Activated T-helper 1 cell treated with Interleukin-2 at 50 U/mL for 16 hours (primary cell): ENCODE data around the gene RSPH1.

Experiments used
- DNase-seq: peaks from one replicate; pipeline ENCODE4 v3.0.0-alpha.2; 2020; ENCODE audit warnings: low read depth

Gene RSPH1

DNA sequence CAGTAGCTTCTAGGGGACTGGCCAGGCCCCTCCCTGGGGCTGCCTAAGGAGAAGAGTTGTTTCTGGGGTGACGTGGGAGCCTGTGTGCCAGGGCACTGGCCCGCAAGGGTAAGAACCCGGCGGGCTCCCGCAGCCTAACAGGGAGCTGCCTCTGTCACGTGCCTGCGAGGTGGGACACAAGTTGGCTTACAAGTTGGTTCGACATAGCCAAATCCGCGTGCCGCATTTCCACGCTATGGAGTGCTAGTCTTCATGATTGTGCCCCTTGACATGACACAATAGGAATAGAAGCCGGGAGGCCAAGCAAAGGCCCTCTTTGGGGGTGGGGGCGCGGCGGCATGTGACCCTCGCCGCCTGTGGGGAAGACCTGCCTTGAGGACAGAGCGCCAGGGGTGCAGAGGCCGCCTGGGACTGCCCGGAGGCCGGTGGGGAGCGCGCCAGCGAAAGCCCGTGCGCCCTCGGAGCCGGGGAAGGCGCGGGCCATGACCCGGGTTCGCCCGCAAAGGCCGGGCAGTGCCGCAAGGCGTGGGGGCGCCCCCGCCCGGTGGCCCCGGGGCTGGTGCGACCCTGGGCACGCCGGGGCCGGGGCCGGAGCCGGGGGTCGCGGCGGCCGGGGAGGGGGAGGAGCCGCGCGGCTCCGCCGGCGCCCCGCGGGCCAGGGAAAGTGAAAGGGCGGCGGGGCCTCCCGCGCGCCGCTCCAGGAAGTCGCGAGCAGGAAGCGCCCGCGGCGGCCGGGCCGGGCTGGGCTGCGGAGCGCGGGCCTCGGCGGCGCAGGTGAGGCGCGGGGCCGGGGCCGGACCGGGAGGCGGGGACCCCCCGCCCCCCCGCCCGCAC, 17.3 kb upstream of the RSPH1 start, which contains the start of gene SLC37A1:
Gene SLC37A1, plus strand, starts transcription at position 702 of the 834 bp plus-strand sequence. CDS start 4,603 bp downstream, outside the sequence.
- DNase-seq, result peak; percentile 16

DNA sequence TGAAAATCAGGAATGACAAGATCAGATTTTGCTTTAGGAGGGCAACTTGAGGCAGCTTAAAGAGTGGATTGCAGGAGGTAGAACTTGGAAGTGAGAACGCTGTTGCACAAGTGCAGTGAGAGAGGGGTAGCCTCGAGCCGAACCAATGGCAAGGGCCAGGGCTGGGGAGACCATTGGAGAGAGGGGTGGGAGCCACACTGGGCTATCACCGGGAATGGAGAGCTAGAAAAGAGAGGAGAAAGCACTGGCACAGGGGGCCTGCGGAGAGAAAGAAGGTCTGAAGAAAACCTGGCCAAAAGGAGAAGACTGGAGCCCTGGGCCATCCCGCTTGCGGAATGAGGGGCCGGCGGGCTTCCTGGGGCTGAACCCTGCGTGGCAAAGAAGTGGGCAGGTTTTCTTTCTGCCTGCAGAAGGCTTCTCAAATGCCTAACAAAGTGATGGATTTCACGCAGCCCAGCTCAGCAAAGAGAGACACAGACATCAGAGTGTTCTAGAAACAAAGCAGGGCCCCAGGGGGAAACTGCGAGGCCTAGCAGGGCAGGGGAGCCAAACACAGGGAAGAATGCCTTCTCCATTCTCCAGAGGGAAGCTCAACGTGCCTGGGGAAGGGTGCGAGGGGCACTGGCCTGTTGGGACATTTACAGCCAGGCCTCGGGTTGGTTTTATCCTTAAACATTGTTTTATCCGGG, 16.5 kb upstream of the RSPH1 start:
- DNase-seq, result no peak

DNA sequence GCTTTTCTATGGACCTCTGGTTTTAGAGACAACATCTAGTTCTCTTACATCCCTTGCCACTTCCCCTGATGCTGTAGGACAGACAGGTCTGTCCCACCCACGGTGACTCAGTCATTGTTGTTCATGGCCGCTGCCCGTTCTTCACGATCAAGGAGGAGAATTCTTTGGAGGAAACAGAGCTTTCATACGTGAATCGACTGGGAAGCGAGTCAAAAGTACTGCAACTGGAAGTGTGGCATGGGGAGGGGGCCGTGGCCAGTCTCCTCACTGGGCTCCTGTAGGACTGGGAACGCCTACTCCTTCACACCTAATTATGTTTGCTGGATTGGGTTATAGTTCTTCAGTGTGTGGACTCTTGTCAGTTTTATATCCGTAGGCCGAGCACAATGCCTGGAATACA, 13.2 kb upstream of the RSPH1 start:
- no peak for DNase-seq

DNA sequence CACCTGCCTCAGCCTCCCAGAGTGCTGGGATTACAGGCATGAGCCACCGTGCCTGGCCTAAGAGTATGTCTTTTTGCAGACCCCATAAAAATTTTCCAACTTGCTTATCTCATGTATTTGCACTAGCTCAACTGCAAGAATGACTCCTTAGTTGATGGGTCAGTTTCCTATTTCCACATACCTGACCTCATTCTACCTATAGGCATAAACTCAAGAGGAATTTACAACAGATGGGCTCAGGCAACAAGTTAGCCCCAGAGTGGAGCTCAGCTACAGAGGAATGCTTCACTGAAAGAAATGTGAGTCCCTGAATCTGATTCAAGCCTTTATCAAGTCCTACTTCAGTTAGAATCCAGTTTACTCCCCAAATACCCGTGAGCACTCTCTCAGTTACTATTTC, 12.3 kb upstream of the RSPH1 start:
- DNase-seq, result no peak

DNA sequence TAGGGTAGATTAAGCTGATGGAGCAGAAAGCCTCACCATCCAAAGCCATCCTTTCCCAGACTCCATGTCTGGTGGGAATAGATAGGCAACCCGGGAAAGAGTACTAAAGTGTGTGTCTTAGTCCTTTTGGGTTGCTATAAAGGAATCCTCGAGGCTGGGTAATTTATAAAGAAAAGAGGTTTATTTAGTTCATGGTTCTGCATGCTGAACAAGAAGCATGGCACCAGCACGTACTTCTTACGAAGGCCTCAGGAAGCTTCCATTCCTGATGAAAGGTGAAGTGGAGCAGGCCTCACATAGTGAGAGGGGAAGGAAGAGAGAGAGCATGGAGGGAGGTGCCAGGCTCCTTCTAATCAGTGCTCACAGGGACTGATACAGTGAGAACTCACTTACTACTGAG, 11.4 kb upstream of the RSPH1 start:
- DNase-seq, result no peak

DNA sequence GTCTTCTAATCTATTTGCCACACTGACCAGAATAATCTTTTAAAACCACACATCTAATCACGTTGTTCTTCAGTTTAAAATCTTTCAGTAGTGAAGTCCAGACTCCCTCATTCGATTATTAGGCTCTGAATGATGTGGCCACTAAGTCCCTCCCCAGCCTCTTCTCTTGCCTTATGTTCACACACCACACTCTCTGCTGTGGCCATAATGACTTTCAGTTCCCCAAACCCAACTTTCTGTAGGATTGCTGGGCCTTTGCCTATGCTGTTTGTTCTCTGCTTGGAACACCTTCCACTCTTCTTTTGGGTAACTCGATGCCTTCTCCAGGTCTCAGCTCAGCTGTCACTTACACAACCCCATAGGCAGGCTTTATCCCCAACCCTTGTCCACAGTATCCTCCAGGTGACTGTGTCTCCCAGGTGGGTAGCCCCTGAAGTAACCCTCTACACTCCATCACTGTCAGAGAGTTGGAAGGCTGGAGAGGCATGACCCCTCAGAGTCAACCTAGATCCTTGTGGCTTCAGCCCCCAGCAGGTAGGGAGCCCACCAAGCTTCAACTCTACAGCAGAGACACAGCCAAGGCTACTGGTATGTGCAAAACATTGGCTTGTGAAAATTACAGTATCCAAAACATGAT, 9.2 kb upstream of the RSPH1 start:
- no peak for DNase-seq

DNA sequence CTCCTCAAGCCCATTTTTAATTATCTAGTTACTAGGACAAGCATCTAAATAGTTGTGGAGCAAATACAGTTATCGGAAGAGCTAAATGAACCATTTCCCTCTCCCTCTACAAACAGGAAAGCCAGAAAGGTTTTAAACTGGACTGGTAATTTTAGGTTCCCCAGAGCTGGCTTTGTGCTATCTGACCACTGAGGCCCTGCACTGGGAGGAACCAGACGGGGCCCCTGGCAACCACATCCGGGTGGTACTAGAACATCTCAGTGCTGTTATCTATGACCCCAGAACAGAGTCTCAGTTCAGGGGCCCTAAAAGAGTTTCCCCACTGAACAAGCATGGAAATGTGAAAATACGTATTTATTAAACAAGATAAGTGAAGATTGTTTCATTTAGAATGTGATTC, 7.7 kb upstream of the RSPH1 start:
- no peak for DNase-seq

DNA sequence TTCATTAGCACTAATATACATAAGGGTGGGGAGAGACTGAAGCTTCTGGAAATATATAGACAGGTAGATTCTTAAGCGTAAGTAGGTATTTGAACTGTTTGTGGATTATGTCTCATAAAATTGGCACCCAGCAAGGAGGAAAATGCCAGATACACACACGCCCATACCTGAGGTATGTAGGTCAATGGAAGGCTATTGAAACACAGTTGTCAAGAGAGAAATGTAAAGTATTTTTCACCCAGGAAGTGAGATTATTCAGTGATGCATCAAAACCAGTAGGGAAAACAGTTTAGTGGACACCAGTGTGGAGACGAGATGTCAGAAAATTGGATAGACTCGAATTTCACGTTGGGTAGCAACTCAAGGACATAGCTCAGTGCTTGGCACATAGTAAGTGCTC, 4.7 kb upstream of the RSPH1 start:
- DNase-seq, result no peak

DNA sequence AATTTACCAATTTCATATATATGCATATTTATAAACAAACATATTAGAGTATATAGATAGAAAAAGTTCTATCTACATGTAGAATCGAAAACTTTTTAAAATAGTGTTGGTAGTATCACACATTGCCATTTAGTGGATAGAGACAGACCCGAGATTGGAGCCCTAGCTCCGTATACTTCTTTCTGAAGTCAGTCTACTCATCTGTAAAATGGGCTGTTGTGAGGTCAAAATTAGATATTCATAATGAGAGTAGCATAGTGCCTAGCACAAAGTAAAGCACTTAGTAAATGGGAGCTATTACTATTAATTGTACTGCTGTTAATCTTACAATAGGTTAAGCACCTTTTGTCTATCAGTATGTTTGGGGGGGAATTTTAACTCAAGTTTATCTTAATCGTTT, 4.2 kb upstream of the RSPH1 start:
- DNase-seq, result no peak

DNA sequence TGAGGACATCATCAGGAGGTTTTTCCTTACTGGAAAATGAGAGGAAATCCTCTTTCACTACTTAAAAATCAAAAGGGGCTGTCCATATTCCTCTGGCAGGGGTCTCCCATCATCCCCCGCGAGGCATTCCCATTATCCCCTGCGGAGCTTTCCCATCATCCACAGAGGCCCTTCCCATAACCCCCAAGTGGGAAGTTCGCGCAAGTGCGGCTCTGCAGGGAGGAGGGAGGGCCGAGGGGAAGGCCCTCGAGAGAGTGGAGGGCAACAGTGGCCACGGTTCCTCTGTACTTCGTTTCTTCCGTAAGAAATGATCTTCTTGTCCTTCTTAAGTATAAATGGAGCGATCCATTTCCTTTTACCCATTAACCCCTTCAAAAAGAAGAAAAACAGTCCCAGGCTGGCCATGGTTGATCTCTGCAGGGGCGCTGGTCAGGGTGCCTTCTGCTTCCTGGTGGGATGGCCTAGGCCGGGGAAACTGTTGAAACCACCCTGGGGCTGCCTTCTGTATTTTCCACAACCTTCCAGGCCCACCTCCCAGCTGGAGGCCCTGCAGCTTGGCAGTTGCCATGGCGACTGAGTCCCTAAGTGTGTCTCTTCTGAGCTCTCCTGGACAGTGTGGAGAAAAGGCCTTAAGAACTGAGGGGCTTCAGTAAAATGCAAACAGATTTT, 3.6 kb upstream of the RSPH1 start:
- DNase-seq, result no peak

DNA sequence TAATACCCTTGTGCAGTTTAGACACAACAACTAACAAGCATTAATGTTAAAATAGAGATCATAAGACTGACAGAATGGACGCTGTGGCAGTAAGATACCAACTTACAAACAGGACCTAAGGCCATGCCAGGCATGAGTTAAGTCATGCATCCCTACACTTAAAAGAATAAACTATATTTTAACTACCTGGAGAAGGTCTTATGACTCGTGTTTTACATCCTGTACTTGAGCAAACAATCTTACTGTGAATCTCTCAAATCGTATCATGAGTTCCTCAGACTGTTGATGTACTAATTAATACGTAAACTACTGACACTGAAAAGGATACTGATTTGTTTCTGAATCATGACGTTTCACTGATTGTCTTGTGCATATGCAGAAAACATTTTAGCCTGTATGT, 2.0 kb upstream of the RSPH1 start:
- DNase-seq, result no peak

DNA sequence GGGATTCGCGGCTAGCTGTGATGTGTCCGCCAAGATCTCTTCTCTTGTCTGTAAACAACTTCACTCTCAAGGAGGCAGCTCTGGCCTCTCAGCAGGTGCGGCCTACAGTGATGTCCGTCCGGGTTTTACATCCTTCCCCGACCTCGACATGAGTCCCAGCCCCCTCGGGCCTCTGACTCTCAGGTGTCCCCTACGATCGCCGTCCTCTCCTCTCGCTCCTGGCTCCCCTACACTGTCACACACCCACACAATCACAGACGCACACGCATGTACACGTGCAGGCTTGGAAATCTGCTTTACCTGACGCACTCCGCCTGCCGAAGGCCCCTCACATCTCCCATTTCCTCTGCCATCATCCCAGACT, 797 bp upstream of the RSPH1 start:
- DNase-seq, result no peak

DNA sequence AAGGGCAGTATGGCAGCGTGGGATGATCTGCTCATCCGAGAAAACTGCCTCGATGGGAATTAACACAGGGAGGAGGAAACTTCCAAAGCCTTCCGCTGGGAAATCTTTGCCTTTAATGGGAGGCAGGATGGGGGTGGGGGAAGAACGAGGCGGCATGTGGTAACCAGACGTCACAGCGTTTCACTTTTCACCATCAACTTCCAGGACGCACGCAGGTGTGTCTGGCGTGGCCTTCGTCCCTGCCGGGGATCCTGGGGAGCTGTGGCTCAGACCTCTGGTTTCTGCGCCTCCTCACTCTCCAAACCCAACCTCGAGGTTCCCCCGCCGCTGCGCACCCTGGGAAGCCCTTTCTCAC, 282 bp downstream of the RSPH1 start:
- no peak for DNase-seq

DNA sequence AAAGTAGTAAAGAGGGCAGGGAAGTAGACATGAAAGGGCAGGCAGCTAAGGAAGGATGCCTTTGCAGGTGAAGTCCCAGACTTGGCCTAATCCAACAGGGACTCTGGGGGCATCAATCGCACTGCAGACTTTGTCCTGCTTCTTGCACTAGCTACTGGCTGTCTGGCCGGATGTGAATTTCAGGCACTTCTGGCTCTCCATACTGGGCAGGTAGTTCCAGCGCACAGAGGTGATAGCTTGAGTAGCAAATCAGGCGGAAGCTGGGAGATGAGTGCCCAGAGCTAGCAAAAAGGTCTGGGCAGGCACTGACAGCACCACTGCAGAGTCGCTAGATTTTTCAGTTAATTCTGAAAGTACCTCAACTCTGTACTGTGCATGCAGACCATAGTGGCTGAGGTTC, 997 bp downstream of the RSPH1 start:
- DNase-seq, result no peak

DNA sequence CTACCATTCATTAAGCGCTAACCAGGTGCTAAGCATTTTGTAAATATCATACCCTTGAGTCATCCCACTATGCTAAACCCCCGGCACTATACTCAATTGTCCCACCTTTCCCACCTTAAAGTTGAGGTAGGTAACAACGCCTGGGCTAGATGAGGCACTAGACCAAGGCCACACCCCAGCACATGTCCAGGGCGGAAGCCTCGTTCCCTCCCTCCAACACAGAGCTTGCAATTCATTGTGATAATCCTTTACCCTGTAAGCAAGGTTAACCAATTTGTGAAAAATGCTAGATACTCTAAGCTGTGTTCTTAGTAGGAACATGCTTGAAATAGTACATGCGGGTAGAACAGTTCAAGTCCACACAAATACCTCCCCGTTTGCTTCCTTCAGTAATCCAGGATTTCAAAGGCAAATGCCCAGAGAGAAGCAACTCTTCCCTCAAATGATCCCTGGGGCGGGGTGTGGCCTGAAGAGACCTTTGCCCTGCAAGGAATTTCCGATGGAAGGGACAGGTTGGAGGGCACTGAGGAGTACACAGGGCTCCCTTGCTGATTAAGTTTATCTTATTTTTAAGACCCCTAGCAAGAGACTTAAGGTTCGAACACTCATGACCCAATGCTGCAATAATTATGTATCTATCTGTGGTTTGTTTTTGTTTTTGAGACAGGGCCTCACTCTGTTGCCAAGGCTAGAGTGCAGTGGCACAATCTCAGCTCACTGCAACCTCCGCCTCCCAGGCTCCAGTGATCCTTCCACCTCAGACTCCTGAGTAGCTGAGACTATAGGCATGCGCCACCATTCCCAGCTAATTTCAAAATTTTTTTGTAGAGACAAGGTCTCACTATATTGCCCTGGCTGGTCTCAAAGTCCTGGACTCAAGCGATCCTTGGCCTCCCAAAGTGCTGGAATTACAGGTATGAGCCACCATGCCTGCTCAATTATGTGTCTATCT, 2.6 kb downstream of the RSPH1 start:
- DNase-seq, result no peak

DNA sequence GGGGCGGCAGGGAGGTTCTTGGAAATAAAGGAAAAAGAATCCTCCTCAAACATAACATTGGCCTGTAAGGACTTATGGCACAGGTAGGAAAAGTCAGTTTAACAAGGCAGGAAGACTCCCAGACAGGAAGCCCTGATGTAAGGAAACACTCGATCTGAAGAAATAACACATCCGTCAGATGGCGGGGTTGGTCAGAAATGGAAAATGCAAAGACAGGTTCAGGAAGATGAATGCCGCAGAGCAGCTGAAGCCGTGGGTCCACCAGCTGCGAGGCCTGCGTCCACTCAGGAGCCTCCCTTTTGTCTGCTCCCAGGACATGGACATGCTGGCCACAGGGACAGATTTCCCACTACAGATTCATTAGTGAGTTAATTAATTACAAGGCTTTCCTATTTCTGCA, 3.8 kb downstream of the RSPH1 start:
- no peak for DNase-seq

DNA sequence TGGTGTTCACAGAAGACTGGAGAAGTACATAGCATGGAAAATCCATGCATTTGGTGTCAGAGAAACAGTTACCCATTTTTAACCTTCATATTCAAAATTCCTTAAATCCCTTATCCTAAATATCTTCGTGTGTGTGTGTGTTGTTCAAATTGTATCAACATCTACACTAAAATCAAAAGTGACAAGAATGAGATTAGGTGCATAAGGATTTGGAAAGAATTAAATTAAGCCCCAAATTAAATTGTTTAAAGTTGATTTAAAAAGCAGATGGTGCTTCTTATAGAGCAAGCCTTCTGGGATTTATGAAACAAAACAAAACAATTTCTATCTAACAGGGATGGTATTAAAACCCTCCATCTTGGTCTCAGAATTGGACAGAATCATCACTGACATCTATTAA, 4.7 kb downstream of the RSPH1 start:
- DNase-seq, result no peak

DNA sequence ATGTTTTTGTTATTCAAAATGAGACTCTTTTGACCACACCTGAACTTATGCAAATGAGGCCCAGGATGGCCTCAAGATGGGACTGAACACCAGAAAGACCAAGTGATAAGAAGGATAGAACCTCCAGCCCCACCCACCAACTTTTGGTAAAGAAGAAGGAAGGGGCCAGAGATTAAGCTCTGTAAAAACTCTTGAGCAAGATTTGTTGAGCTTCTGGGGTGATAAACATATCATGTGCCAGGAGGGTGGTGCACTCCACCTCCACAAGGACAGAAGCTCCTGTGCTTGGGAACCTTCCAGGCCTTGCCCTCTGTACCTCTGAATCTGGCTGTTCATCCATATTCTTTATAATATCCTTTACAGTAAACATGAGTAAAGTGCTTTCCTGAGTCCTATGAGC, 5.3 kb downstream of the RSPH1 start:
- no peak for DNase-seq

DNA sequence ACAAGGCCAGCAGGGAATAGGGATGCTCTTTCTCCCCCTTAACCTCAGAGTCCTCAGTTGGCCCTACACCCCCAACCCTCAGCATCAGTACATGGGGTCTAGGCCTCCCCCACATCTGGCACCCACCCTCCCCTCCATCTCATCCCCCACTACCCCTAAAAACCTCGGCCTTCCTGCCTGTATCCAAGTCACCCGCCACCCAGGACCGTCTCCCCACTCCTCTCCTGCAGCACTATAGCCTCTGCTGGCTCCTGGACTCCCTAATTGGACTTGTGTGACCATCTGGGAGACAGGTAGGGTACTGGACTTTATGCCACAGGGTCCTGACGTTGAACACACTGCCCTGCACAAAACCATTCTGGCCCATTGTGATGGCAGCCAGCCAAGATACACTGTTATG, 6.0 kb downstream of the RSPH1 start:
- no peak for DNase-seq

DNA sequence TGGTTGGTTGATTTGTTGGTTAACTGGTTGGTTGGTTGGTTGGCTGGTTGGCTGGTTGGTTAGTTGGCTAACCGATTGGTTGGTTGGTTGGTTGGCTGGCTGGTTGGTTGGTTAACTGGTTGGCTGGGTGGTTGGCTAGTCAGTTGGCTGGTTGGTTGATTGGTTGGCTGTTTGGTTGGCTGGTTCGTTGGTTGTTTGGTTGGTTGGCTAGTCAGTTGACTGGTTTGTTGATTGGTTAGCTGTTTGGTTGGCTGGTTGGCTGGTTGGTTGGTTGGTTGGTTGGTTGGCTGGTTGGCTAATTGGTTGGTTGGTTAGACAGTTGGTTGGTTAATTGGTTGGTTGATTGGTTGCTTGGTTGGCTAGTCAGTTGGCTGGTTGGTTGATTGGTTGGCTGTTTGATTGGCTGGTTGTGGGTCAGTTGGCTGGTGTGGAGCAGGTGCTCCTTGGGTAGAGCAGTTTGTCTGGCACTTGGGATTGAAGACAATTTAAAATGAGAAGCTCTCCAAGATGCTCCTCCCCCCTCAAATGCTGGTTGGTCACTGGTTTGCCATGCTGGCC, 6.9 kb downstream of the RSPH1 start:
- DNase-seq, result no peak

DNA sequence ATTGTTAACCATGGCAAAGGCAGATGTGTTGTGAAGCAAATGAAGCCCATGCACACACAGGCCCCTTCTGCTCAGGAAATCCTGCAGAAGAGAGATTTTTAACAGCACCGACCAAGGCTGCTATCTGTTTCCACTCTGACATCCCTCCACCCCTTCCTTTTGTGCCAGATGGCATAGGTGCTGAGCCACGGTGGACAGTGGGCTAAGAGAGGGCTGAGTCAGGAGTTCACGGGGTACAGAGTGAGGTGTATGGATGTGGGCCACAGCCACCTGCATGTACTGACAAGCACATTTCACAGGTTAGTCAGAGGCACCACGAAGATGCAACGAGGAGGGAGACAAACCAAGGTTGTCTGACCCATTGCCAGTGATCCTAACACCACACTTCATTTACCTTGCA, 9.5 kb downstream of the RSPH1 start:
- DNase-seq, result no peak
